ENCODE data around the gene IFIH1. TPM values are rescaled to one million over a fixed set of nuclear protein-coding genes. Genes with fewer than 3 reads are reported as not detected.

IFIH1 gene
- total RNA-seq, 1 donor from 2014 or later: 6.6 TPM

DNA sequence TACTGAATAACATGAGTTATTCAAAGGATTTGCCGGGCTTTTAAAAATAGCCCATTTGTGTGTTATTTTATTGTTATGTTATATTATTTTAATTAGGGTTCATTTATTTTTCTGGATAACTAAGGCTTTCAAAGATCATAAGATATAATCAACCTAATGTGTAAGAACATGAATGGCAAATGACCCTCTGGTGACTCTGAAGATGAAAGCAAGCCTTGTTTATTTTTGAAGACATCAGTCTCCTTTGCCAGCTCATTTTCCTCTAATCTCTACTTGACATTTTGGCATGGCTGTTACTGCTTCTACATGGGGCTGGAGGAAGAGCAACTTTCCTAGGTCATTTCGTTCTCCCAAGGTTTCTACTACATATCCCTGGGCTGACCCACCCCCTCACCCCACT is 85.8 kb downstream of the IFIH1 start:
- peaks cover 6% of the 10 kb centered on the region for H3K27me3 Mint-ChIP-seq
- no peak overlapping the region for H3K4me3 Mint-ChIP-seq (ENCODE audit: low read depth)
- H3K27ac Mint-ChIP-seq: no peak overlapping the region
- no peak for DNase-seq (ENCODE audit: low spot score, unreplicated experiment)
- H3K4me1 Mint-ChIP-seq (ENCODE audit: low read depth): no peaks in the 10 kb centered on the region
- no peaks in the 10 kb centered on the region for H3K36me3 Mint-ChIP-seq (ENCODE audit: insufficient read depth)
- TF ChIP-seq CTCF (IDR thresholded peaks at IDR 0.05; ENCODE audit: unreplicated experiment): no peak
- no peaks in the 10 kb centered on the region for H3K9me3 Mint-ChIP-seq (ENCODE audit: low read depth)

GRCh38 chr2:162232027-162232426 is 86.5 kb downstream of the IFIH1 start:
- TF ChIP-seq CTCF (IDR thresholded peaks at IDR 0.05; ENCODE audit: unreplicated experiment): no peak
- Mint-ChIP-seq H3K27ac (no peak overlapping the region), H3K4me1 (ENCODE audit: low read depth) (no peaks in the 10 kb centered on the region), H3K9me3 (ENCODE audit: low read depth) (no peaks in the 10 kb centered on the region), H3K27me3 (peaks cover 11% of the 10 kb centered on the region), H3K36me3 (ENCODE audit: insufficient read depth) (no peaks in the 10 kb centered on the region), H3K4me3 (ENCODE audit: low read depth) (no peak overlapping the region)
- DNase-seq (ENCODE audit: low spot score, unreplicated experiment): no peak

- no peak for TF ChIP-seq CTCF (IDR thresholded peaks at IDR 0.05; ENCODE audit: unreplicated experiment)
- H3K27me3 Mint-ChIP-seq: peaks cover 11% of the 10 kb centered on the region
- H3K4me3 Mint-ChIP-seq (ENCODE audit: low read depth): no peak overlapping the region
Measured at GRCh38 chr2:162230761-162231160, 87.7 kb downstream of the IFIH1 start.

DNA sequence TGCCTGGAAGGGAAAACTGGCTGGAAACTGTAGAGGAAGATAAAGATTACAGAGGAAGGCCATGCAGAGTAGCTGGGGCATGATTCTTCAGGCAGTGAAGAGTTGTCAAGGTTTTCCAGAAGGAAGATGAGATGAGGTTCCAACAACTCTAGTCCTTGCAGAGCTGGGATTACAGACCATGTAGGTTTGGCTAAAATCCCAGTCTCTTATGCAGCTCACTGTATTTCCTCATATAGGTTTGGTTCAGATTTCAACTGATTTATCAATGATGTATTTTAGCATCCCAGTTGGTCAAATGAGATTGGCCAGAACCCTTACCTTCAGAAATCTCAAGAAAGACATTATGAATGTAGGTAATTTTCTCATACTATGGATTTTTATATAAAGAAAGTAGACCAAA is 91.6 kb downstream of the IFIH1 start:
- no peak overlapping the region for H3K27ac Mint-ChIP-seq
- no peak overlapping the region for H3K4me3 Mint-ChIP-seq (ENCODE audit: low read depth)
- no peaks in the 10 kb centered on the region for H3K36me3 Mint-ChIP-seq (ENCODE audit: insufficient read depth)
- no peak for DNase-seq (ENCODE audit: low spot score, unreplicated experiment)
- no peak for TF ChIP-seq CTCF (IDR thresholded peaks at IDR 0.05; ENCODE audit: unreplicated experiment)
- H3K4me1 Mint-ChIP-seq (ENCODE audit: low read depth): no peaks in the 10 kb centered on the region
- H3K9me3 Mint-ChIP-seq (ENCODE audit: low read depth): no peaks in the 10 kb centered on the region
- H3K27me3 Mint-ChIP-seq: peaks cover 11% of the 10 kb centered on the region

More at GRCh38 chr2:162230761-162231160, 87.7 kb downstream of the IFIH1 start:
- no peak for DNase-seq (ENCODE audit: low spot score, unreplicated experiment)
- Mint-ChIP-seq H3K27ac (no peak overlapping the region), H3K4me1 (ENCODE audit: low read depth) (no peaks in the 10 kb centered on the region), H3K36me3 (ENCODE audit: insufficient read depth) (no peaks in the 10 kb centered on the region), H3K9me3 (ENCODE audit: low read depth) (no peaks in the 10 kb centered on the region)

GRCh38 chr2:162221064-162221463 is 97.4 kb downstream of the IFIH1 start:
- no peak overlapping the region for H3K27ac Mint-ChIP-seq

More at GRCh38 chr2:162221064-162221463, 97.4 kb downstream of the IFIH1 start:
- TF ChIP-seq CTCF (IDR thresholded peaks at IDR 0.05; ENCODE audit: unreplicated experiment): peak; percentile 79
- H3K4me1 Mint-ChIP-seq (ENCODE audit: low read depth): no peaks in the 10 kb centered on the region
- H3K36me3 Mint-ChIP-seq (ENCODE audit: insufficient read depth): no peaks in the 10 kb centered on the region
- H3K27me3 Mint-ChIP-seq: peaks cover 5% of the 10 kb centered on the region
- DNase-seq (ENCODE audit: low spot score, unreplicated experiment): peak; percentile 34
- H3K9me3 Mint-ChIP-seq (ENCODE audit: low read depth): no peaks in the 10 kb centered on the region
- no peak overlapping the region for H3K4me3 Mint-ChIP-seq (ENCODE audit: low read depth)
